ENCODE data around the gene IQCH.

The IQCH gene

DNA sequence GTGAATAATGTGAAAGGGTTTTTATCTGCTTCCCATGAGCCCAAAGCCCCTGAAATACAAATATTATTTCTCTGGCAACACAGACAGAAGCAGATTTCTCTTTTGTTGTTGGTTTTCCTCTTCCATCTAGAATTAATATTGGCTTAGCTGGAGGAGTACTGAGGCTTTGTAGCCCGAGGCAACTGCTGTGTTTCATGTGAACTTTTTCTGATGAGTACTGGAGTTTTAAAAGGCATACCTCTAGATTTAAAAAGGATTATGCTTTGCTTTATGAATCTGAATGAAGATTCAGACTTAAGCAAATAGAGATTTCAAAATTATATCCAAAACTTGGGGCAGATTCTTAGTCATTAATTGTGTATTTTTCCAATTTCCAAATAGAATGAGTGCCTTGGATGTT, 50.9 kb downstream of the IQCH start:
- peaks cover 1% of the 10 kb centered on the region; the same call in 1 of the 2 replicates for H3K27me3 ChIP-seq (replicated peaks; ENCODE audit: control insufficient read depth, insufficient read depth, low read length)
- no peaks in the 10 kb centered on the region for H3K36me3 ChIP-seq (ENCODE audit: control insufficient read depth, insufficient read depth, low read length)
- no peak for DNase-seq (ENCODE audit: extremely low read depth, insufficient read length)
- no peak overlapping the region for H3K4me3 ChIP-seq (replicated peaks; ENCODE audit: low read depth, low read length)
- TF ChIP-seq, protein P1, sequence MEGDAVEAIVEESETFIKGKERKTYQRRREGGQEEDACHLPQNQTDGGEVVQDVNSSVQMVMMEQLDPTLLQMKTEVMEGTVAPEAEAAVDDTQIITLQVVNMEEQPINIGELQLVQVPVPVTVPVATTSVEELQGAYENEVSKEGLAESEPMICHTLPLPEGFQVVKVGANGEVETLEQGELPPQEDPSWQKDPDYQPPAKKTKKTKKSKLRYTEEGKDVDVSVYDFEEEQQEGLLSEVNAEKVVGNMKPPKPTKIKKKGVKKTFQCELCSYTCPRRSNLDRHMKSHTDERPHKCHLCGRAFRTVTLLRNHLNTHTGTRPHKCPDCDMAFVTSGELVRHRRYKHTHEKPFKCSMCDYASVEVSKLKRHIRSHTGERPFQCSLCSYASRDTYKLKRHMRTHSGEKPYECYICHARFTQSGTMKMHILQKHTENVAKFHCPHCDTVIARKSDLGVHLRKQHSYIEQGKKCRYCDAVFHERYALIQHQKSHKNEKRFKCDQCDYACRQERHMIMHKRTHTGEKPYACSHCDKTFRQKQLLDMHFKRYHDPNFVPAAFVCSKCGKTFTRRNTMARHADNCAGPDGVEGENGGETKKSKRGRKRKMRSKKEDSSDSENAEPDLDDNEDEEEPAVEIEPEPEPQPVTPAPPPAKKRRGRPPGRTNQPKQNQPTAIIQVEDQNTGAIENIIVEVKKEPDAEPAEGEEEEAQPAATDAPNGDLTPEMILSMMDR (IDR thresholded peaks at IDR 0.05; ENCODE audit: insufficient read depth, low read length, poor library complexity, severe bottlenecking): no peak

DNA sequence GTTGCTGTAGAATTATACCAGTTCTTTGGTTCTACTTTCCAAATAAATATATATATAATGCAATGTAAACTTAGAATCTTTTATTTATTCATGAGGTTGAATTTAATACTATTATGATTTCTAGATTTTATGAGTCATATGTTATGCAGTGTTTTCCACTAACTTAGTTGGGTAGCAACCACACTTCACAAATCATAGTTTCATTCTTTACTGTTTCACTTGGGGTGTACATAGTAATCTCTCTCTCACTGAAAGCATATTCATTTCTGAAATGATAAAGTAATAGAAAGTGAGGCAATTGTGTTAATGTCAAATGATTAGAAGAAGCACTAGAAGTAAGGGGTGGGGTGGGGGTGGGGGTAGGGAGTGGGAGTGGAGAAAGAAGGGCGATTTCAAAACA, 52.6 kb downstream of the IQCH start:
- TF ChIP-seq, protein P1 (IDR thresholded peaks at IDR 0.05; ENCODE audit: insufficient read depth, low read length, poor library complexity, severe bottlenecking): no peak
- H3K4me3 ChIP-seq (replicated peaks; ENCODE audit: low read depth, low read length): no peak overlapping the region
- DNase-seq (ENCODE audit: extremely low read depth, insufficient read length): no peak

DNA sequence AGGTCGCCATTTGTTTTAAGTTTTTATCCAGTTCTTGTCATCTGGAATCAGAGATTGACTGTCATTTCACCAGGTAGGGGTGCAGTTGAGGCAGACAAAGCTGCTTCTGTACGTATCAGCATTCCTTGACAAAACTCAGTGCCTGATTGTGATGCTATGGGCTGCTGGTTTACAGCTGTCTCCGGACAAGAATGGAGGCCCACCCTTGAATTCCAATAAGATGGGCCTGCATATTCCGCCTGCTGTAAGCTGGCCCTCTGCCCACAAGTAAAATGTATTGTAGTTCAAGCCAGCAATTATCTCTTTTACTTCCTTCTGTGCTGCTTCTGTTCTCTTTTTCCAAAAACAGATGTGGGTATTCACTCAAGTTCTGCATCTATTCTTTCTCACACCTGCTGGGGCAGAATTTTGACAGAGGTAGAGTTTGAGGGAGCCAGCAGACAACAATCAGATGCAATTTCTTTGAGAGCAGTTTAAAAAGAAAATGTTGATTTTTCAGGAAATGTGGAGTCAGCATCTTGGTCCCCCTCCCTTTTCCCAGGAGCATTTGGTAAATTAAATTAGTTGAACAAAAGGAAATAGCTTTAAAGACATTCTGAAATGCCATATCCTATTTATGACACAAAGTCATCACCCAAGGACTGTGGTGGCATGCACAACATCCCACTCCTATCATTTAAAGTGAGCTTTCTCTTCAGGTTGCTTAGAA, 53.5 kb downstream of the IQCH start:
- TF ChIP-seq, protein P1 (IDR thresholded peaks at IDR 0.05; ENCODE audit: insufficient read depth, low read length, poor library complexity, severe bottlenecking): no peak
- Histone ChIP-seq H3K27me3 (replicated peaks; ENCODE audit: control insufficient read depth, insufficient read depth, low read length) (peaks cover 1% of the 10 kb centered on the region; the same call in 1 of the 2 replicates), H3K4me3 (replicated peaks; ENCODE audit: low read depth, low read length) (no peak overlapping the region), H3K36me3 (ENCODE audit: control insufficient read depth, insufficient read depth, low read length) (no peaks in the 10 kb centered on the region)
- no peak for DNase-seq (ENCODE audit: extremely low read depth, insufficient read length)

More for the DNA sequence above, 52.6 kb downstream of the IQCH start:
- Histone ChIP-seq H3K36me3 (ENCODE audit: control insufficient read depth, insufficient read depth, low read length) (no peaks in the 10 kb centered on the region), H3K27me3 (replicated peaks; ENCODE audit: control insufficient read depth, insufficient read depth, low read length) (peaks cover 1% of the 10 kb centered on the region; the same call in 1 of the 2 replicates)

DNA sequence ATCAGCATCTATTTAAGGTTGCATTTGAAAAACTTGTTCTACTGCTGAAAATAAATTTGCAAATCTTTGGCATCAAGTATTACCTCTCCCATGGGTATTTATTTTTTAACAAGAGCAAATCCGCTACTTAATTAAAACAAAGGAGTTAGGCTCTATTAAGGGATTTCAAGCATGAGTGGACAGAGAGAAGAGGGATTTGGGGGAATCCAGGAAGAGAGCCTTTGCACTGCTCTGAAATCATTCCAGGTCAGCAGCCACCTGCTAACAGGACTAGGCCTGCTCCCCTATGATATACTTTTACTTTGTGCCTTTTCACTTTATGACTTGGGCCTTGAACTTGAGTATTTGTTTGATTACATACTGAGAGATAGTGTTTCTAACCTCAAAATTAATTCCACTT, 57.1 kb downstream of the IQCH start:
- TF ChIP-seq, protein P1 (IDR thresholded peaks at IDR 0.05; ENCODE audit: insufficient read depth, low read length, poor library complexity, severe bottlenecking): no peak
- Histone ChIP-seq H3K4me3 (replicated peaks; ENCODE audit: low read depth, low read length) (no peak overlapping the region), H3K36me3 (ENCODE audit: control insufficient read depth, insufficient read depth, low read length) (no peaks in the 10 kb centered on the region), H3K27me3 (replicated peaks; ENCODE audit: control insufficient read depth, insufficient read depth, low read length) (peaks cover 1% of the 10 kb centered on the region; the same call in 1 of the 2 replicates)
- DNase-seq (ENCODE audit: extremely low read depth, insufficient read length): no peak

DNA sequence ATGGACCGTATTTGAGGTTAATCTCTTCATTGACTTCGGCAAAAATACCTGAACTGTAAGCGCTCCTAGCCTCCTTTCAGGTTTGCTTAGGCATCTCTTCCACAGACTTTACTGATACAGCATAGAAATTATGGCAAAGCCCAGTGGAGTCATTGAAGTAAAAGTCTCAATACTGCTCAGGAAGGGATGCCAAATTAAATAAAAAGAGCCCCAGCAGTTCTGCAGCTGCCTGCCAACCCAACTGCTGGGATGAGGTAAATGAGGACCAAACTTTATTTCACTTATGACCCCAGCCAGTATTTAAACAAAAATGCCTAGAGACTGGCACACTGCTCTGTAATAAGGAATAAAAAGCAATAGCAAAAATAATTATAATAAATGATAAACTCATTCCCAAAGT, 65.4 kb downstream of the IQCH start:
- no peak for DNase-seq (ENCODE audit: extremely low read depth, insufficient read length)
- TF ChIP-seq, protein P1 (IDR thresholded peaks at IDR 0.05; ENCODE audit: insufficient read depth, low read length, poor library complexity, severe bottlenecking): no peak
- no peak overlapping the region for H3K4me3 ChIP-seq (replicated peaks; ENCODE audit: low read depth, low read length)

More for the DNA sequence above, 65.4 kb downstream of the IQCH start:
- no peaks in the 10 kb centered on the region for H3K27me3 ChIP-seq (replicated peaks; ENCODE audit: control insufficient read depth, insufficient read depth, low read length)
- no peaks in the 10 kb centered on the region for H3K36me3 ChIP-seq (ENCODE audit: control insufficient read depth, insufficient read depth, low read length)
